ENCODE measurements around the gene ARHGEF10L. TPM values are rescaled to one million over a fixed set of nuclear protein-coding genes. Genes with fewer than 3 reads are reported as not detected.

Gene ARHGEF10L
- total and polyA plus RNA-seq, 8 donors, result 36.2 to 104 (median 52.8) TPM

DNA sequence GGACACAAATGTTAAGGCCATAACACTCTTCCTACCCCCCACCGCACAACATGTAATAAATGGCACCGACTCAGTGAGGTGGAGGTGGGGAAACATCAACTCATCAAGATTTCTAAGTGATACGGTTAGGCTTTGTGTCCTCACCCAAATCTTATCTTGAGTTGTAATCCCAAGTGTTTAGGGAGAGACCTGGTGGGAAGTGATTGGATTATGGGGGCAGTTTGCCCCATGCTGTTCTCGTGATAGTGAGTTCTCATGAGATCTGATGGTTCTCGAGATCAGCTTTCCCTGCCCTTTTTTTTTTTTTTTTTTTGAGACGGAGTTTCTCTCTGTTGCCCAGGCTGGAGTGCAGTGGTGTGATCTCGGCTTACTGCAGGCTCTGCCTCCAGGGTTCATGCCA is 164.7 kb downstream of the ARHGEF10L start:
- DNase-seq, result no peak
- intact Hi-C loops (cut with DNase I), result no loop called here
- Histone ChIP-seq H3K27me3 (no peaks in the 10 kb centered on the region), H3K27ac (no peak overlapping the region), H3K4me1 (no peaks in the 10 kb centered on the region), H3K4me3 (no peak overlapping the region), H3K36me3 (no peaks in the 10 kb centered on the region), H3K9me3 (no peaks in the 10 kb centered on the region)
- ATAC-seq, result no peak
- FAIRE-seq, result no peak
- 72 to 82% methylated on average over 6 to 7 of the region's 7 CpGs for WGBS, 2 donors
- TF ChIP-seq CTCF (IDR thresholded peaks at IDR 0.05), result no peak

DNA sequence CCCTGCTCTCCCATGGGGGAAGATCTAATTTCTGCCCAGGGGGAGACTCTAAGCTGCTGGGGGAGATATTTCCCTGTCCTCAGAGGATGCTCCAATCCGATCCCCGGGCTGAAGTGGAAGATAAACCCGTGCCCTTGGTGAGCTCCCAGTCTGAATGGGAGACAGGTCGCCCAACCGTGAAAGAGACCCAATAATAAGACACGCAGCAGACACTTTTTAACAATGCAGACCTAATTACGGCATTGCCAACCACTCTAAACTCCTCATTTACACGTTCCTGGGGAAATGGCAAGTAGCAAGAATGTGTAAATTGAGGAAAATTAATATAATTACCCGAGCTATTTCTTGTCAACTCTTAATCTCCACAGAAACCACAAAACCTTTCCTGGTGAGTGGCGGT is 166.9 kb downstream of the ARHGEF10L start:
- H3K27ac ChIP-seq, result no peak overlapping the region
- WGBS, 2 donors, result 64 to 78% methylated on average over 10 of the region's 10 CpGs
- no peaks in the 10 kb centered on the region for H3K4me1 ChIP-seq
- H3K27me3 ChIP-seq, result no peaks in the 10 kb centered on the region
- no peaks in the 10 kb centered on the region for H3K9me3 ChIP-seq
- DNase-seq (no peak), FAIRE-seq (no peak), ATAC-seq (no peak)
- H3K36me3 ChIP-seq, result no peaks in the 10 kb centered on the region
- intact Hi-C loops (cut with DNase I), result no loop called here
- no peak overlapping the region for H3K4me3 ChIP-seq
- TF ChIP-seq CTCF (IDR thresholded peaks at IDR 0.05), result no peak

- no peaks in the 10 kb centered on the region for H3K27me3 ChIP-seq
- H3K9me3 ChIP-seq, result no peaks in the 10 kb centered on the region
- no peak for ATAC-seq
- H3K4me3 ChIP-seq, result no peak overlapping the region
- DNase-seq, result no peak
- intact Hi-C loops (cut with DNase I), result no loop called here
- no peaks in the 10 kb centered on the region for H3K4me1 ChIP-seq
- FAIRE-seq, result no peak
- H3K36me3 ChIP-seq, result no peaks in the 10 kb centered on the region
- H3K27ac ChIP-seq, result no peak overlapping the region
- TF ChIP-seq CTCF (IDR thresholded peaks at IDR 0.05), result no peak
- WGBS, 2 donors, result 72 to 80% methylated on average over 3 of the region's 3 CpGs
Measured at GRCh38 chr1:17709981-17710380, 170.5 kb downstream of the ARHGEF10L start.

- no peaks in the 10 kb centered on the region for H3K4me1 ChIP-seq
- DNase-seq, result no peak
- no peaks in the 10 kb centered on the region for H3K27me3 ChIP-seq
- no peak for FAIRE-seq
- H3K9me3 ChIP-seq, result no peaks in the 10 kb centered on the region
- intact Hi-C loops (cut with DNase I), result no loop called here
- 82 to 86% methylated on average over 4 of the region's 4 CpGs for WGBS, 2 donors
- no peak for ATAC-seq
- H3K36me3 ChIP-seq, result no peaks in the 10 kb centered on the region
- H3K27ac ChIP-seq, result no peak overlapping the region
- H3K4me3 ChIP-seq, result no peak overlapping the region
- TF ChIP-seq CTCF (IDR thresholded peaks at IDR 0.05), result no peak
Measured at GRCh38 chr1:17710889-17711576, 171.5 kb downstream of the ARHGEF10L start.

DNA sequence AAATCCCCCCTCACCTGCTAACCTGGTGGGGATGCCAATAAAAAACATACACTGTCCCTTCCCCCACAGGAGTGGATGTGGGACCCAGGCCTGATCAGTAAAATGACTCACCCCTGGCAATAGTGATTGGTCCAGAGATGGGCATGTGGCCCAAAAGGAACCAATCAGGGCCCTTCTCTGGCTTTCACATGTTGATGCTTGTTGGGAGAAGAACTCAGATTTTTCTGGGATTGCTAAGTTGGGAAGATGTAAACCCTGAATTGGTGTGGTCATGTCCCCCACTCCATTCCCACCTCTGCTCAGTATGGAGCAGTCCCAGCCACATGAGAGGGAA is 172.0 kb downstream of the ARHGEF10L start:
- TF ChIP-seq CTCF (IDR thresholded peaks at IDR 0.05), result no peak
- H3K9me3 ChIP-seq, result no peaks in the 10 kb centered on the region
- no peaks in the 10 kb centered on the region for H3K27me3 ChIP-seq
- H3K4me3 ChIP-seq, result no peak overlapping the region
- FAIRE-seq (no peak), ATAC-seq (no peak), DNase-seq (no peak)
- no peaks in the 10 kb centered on the region for H3K36me3 ChIP-seq
- no peaks in the 10 kb centered on the region for H3K4me1 ChIP-seq
- intact Hi-C loops (cut with DNase I), result no loop called here
- H3K27ac ChIP-seq, result no peak overlapping the region
